ENCODE data around the gene COA3.

The COA3 gene

DNA sequence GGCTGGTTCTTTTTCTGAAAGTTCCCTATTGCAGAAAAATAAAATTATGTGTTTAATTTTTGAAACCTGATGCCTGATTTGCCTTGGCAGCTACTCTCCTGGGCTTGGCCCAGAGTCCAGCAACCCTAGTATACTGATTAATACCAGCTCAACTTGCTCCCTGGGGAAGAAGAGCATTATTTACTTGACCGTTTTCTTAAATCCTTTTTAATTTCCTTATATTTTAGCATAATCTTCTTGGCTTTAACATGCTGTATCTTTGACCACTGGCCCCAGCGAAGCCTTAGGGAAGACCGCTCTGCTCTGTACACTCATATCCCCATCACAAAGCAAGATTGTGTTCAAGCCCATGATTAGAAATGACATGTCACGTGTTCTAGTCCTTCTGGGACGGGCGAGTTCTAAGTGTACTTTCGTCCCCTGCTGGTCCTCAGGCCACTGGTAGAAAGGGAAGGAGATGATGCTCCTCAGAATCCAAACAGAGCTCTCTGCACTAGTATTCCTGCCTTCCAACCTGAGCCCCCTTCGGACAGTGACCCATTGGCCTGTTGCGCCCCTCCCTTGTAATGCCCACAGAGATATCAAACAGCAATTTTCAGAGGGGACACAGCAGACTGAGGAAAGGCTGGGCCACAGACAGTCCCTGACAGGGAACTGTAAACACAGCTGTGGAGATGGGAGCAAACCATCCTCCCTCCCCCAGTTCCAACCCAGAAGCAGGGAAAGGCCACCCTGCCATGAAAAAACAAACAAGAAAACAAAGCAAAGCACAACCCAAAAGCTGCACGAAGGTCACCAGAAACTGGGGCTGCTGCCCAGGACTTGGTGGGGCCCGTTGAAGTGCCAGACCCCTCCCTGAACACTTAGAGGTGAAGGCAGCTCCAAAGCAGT, 49.4 kb downstream of the COA3 start:
- DNase-seq, result no peak

DNA sequence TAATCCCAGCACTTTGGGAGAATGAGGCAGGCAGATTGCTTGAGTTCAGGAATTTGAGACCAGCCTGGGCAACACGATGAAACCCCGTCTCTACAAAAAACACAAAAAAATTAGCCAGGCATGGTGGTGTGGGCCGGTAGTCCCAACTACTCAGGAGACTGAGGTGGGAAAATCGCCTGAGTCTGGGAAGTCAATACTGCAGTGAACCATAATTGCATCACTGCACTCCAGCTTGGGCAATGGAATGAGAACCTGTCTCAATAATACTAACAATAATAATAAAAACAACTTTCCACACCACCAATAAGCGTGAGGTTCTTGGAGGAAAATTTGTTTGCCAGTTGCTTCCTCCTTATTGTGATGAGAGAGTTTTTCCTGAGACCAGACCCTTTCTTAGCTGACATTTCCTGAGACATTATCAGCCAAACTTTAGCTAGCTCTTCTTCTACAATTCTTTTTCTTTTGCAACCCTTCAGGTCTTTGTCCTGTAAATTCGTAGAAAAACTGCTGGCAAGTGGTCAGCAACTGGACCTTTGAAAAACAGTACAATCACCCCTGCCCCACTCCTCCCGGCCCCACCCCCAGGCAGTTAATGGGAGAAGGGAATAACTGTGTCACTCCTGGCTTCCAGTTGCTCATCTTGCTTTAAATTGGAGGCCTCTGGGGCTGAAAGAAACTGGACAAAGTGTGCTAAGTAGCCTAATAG, 50.1 kb downstream of the COA3 start:
- DNase-seq, result no peak

All from DMS79 treated with DMSO at 0.1 percent for 48 hours (cell line).